HCT116 (cell line): ENCODE data around the gene BTBD16.

Experiments
- ELF1 ChIP-seq: IDR thresholded peaks from 2 replicates; pipeline ENCODE4 v1.6.1; 2012; ENCODE audit warnings: low read depth, borderline replicate concordance
- EZH2 ChIP-seq: fragments of 200-600 bp; sonication (generic); IDR thresholded peaks from 2 replicates; pipeline ENCODE4 v1.6.1; 2017; ENCODE audit warnings: antibody characterized with exemption, mixed run types
- EZH2phosphoT487 ChIP-seq: fragments of 200-600 bp; IDR thresholded peaks from 2 replicates; pipeline ENCODE4 v1.6.1; 2018; ENCODE audit warnings: antibody characterized with exemption, borderline replicate concordance
- POLR2A ChIP-seq: IDR thresholded peaks from 2 replicates; pipeline ENCODE4 v1.7.0; 2011; ENCODE audit warnings: borderline replicate concordance; ENCODE audit not compliant: insufficient read depth, insufficient read length; ENCODE audit errors: extremely low read depth
- POLR2AphosphoS5 ChIP-seq: IDR thresholded peaks from 2 replicates; pipeline ENCODE4 v1.6.1; 2011; ENCODE audit warnings: mild to moderate bottlenecking, low read depth, low read length, moderate library complexity
- REST ChIP-seq: IDR thresholded peaks from 2 replicates; pipeline ENCODE4 v1.6.1; 2012; ENCODE audit warnings: low read depth
- SRF ChIP-seq: IDR thresholded peaks from 2 replicates; pipeline ENCODE4 v1.6.1; 2012; ENCODE audit warnings: low read depth
- ZFX ChIP-seq: fragments of 450-650 bp; IDR thresholded peaks from 2 replicates; pipeline ENCODE4 v1.6.1; 2017
- TF ChIP-seq, protein P1 (sequence below), 3 experiments: fragments of 200-600 bp in 1 of 3; sonication (generic) in 1 of 3; IDR thresholded peaks in 2 of 3; conservative IDR thresholded peaks in 1 of 3; 2 replicates each; pipeline ENCODE4 v1.5.1; 2012 to 2017; ENCODE audit warnings: low read depth in 2 of 3, low read length in 2 of 3, antibody characterized with exemption in 1 of 3, borderline replicate concordance in 1 of 3, control low read depth in 1 of 3, mild to moderate bottlenecking in 1 of 3, mixed read lengths in 1 of 3, mixed run types in 1 of 3, moderate library complexity in 1 of 3; ENCODE audit not compliant: insufficient read depth in 1 of 3
- TF ChIP-seq, protein P2 (sequence below): IDR thresholded peaks from 2 replicates; pipeline ENCODE4 v1.6.1; 2012

DNA sequence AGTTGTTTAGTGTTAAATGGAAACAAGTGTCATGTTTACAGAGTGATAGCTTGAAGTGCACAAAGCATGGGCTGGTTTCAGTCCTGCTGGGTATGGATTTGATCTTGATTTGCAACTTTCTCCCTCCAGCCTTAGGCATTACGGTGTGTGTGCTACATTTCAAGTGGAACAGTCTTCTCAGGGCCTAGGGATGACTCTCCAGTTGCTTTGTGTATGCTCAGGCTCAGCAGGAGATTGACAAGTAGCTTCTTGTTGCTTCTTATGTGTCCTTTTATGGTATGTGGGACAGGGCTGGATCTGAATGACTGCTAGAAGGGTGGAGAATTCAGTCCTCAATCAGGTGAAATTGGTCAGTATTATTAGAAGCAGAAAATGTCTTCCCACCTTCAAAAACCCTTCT, 52.1 kb downstream of the BTBD16 start:
- TF ChIP-seq POLR2AphosphoS5 = no peak
- no peak for TF ChIP-seq ZFX
- TF ChIP-seq, protein P1, sequence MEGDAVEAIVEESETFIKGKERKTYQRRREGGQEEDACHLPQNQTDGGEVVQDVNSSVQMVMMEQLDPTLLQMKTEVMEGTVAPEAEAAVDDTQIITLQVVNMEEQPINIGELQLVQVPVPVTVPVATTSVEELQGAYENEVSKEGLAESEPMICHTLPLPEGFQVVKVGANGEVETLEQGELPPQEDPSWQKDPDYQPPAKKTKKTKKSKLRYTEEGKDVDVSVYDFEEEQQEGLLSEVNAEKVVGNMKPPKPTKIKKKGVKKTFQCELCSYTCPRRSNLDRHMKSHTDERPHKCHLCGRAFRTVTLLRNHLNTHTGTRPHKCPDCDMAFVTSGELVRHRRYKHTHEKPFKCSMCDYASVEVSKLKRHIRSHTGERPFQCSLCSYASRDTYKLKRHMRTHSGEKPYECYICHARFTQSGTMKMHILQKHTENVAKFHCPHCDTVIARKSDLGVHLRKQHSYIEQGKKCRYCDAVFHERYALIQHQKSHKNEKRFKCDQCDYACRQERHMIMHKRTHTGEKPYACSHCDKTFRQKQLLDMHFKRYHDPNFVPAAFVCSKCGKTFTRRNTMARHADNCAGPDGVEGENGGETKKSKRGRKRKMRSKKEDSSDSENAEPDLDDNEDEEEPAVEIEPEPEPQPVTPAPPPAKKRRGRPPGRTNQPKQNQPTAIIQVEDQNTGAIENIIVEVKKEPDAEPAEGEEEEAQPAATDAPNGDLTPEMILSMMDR (IDR thresholded peaks at IDR 0.05 in 2 of 3, conservative IDR thresholded peaks at IDR 0.05 in 1 of 3; ENCODE audit: borderline replicate concordance in 1 of 3, insufficient read depth in 1 of 3, low read depth in 2 of 3, low read length in 2 of 3) = no peak
- no peak for TF ChIP-seq EZH2phosphoT487
- TF ChIP-seq EZH2 = no peak
- no peak for TF ChIP-seq SRF
- TF ChIP-seq, protein P2, sequence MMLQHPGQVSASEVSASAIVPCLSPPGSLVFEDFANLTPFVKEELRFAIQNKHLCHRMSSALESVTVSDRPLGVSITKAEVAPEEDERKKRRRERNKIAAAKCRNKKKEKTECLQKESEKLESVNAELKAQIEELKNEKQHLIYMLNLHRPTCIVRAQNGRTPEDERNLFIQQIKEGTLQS = no peak
- no peak for TF ChIP-seq REST
- no peak for TF ChIP-seq POLR2A
- no peak for TF ChIP-seq ELF1
